GM18858 (cell line): ENCODE data around the gene SCN4A.
"Not testable (repeated sequence)": the region's sequence is repeated elsewhere in the genome, so short reads cannot be mapped to it uniquely, and the experiment has no call there.

Experiments used
- ATAC-seq: cut with Tn5 transposase; IDR thresholded peaks from one replicate; pipeline ENCODE4 v1.9.1; 2021; ENCODE audit not compliant: unreplicated experiment

SCN4A gene

DNA sequence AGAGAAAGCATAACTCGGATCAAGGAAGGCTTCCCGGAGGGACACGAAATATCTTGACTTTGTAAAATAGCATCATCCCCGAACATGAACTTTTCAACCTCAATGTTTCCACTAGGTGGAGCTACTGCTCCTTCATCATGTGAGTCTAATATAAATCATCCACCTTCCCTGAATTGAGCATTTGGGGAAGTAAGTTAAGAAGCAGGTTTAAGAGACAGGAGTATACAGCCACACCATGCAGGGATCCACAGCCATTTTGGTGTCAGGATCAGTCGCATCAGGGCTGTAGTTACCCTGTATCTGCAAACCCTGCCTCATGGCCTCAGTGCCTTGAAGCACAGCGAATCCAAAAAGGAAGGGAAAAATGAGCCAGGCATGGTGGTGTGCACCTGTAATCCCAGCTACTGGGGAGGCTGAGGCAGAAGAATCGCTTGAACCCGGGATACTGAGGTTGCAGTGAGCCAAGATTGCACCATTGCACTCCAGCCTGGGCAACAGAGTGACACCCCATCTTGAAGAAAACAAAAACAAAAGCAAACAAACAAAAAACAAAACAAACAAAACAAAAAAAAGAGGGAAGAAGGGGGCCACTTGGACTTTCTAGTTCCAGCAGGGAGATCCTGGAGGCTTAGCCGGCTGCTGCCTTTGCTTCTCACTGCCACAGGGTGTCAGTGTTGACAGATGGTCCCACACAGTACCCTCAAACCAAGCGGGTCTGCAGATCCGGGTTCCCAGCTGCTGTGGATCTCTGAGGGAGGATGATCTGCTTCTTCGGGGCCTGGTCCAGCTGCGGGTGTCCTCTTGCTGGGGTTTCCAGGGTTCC lies 83.5 kb downstream of the SCN4A start:
- not testable (repeated sequence) for ATAC-seq
